ENCODE measurements around the gene CANX.
"Not testable (repeated sequence)": the region's sequence is repeated elsewhere in the genome, so short reads cannot be mapped to it uniquely, and the experiment has no call there.

CANX gene

GRCh38 chr5:179699616-179700237 is 960 bp downstream of the CANX start:
- no peak for DNase-seq (ENCODE audit: low read depth)

- DNase-seq (ENCODE audit: low read depth), result no peak
Observed at GRCh38 chr5:179700401-179700918, 1.7 kb downstream of the CANX start.

DNA sequence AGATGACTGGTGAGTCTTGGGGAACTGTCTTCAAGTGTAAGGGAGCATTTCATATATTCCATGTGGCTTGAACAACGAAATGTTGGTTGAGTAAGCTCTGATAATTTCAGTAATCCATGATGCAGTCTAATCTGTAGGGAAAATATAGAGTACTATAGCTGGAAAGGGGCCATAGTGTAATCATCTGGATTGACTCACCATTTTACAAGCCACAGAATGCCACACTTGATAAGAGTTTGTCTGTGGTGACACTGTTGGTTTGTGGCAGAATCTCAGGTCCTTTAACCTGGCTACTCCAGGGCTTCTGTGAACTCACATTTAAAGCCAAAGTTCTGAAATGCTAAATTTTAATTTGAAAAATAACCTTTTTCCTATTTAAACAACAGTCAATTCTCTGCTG is 17.5 kb downstream of the CANX start:
- no peak for DNase-seq (ENCODE audit: low read depth)

DNA sequence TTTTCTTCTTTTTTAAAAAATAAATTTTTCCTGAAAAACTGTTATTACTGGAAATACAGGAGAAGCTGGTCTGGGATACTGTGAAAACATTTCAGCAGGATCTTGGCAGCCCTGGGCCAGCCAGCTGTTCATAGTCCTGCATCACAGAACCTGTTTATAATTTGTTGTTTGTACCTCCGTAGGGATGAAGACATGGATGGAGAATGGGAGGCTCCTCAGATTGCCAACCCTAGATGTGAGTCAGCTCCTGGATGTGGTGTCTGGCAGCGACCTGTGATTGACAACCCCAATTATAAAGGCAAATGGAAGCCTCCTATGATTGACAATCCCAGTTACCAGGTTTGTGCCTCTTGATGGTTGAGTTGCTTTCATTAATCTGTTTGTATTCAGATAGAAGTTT is 21.5 kb downstream of the CANX start:
- DNase-seq (ENCODE audit: low read depth), result no peak

DNA sequence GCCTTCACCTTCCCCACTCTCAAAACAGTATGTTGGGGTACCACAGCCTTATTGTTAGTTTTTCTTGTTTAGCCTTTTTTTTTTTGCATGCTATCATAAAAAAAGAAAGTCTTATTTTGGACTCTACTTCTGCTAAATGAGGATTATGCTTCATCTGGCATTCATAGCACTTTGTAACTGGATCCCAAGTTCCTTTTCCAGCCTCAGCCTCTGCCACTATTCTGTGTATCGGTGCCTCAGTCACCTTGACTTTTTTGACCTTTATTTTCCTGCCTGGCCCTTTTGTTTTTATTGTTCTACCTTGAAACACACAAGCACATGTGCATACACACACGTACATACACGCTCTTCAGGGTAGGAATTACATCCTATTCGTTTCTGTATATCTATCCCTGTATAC is 25.4 kb downstream of the CANX start:
- no peak for DNase-seq (ENCODE audit: low read depth)

- no peak for DNase-seq (ENCODE audit: low read depth)
Observed at GRCh38 chr5:179727106-179727505, 28.3 kb downstream of the CANX start.

- no peak for DNase-seq (ENCODE audit: low read depth)
Observed at GRCh38 chr5:179729303-179729702, 30.5 kb downstream of the CANX start.

- no peak for DNase-seq (ENCODE audit: low read depth)
Observed at GRCh38 chr5:179729727-179730126, 31.0 kb downstream of the CANX start.

GRCh38 chr5:179730356-179730755 is 31.6 kb downstream of the CANX start:
- no peak for DNase-seq (ENCODE audit: low read depth)

- DNase-seq (ENCODE audit: low read depth), result no peak
Observed at GRCh38 chr5:179730852-179731251, 32.1 kb downstream of the CANX start.

DNA sequence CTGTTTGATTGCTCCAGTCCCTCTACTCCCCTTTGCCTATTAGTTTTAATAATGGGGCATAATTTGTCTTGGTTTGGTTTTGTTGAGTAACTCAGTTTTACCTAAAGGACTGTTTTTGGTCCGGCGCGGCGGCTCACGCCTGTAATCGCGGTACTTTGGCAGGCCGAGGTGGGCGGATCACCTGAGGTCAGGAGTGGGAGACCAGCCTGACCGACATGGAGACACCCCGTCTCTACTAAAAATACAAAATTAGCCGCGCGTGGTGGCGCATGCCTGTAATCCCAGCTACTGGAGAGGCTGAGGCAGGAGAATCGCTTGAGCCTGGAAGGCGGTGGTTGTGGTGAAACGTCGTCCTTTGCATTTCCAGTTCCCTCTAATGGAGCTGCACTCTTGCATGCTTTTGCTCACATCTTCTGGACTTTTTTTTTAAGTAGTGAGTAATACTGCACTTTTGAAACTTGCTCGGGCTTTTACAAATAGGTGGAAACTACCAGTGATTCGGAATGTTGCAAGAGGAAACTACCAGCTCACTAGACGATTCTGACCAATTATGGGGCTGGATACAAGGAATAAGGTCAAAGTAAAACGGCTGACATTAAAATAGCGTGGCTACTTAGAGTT is 33.1 kb downstream of the CANX start:
- DNase-seq (ENCODE audit: low read depth), result peak; percentile 9

DNA sequence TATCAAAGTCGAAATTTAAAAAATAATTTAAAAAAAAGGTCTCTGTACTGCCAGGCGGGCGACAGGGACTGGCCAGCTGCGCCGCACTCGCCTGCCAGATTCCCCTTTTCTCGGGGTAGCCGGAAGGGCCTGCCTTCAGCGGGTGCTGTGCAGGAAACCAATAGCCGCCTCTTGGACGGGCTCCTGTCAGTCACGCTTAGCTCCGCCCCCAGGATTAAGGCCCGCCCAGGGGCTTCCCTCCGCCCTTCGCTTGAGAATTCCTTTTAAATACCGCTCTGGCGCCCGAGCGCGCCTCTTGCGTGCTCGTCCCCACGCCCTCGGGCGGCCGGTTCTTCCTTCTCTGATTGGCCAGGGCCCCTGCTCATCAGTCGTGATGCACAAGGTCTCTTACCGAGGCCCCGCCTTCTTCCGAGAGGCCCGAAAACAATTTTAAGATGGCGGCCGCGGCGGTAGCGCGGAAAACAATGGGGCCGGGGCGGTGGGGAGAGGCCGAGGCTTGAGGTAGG is 33.7 kb downstream of the CANX start, which contains the start of gene MAML1:
MAML1 (plus strand) TSS at position 411 of the 506 bp plus-strand sequence. CDS start 291 bp downstream, outside the sequence.
- peak; percentile 99 for DNase-seq (ENCODE audit: low read depth)

DNA sequence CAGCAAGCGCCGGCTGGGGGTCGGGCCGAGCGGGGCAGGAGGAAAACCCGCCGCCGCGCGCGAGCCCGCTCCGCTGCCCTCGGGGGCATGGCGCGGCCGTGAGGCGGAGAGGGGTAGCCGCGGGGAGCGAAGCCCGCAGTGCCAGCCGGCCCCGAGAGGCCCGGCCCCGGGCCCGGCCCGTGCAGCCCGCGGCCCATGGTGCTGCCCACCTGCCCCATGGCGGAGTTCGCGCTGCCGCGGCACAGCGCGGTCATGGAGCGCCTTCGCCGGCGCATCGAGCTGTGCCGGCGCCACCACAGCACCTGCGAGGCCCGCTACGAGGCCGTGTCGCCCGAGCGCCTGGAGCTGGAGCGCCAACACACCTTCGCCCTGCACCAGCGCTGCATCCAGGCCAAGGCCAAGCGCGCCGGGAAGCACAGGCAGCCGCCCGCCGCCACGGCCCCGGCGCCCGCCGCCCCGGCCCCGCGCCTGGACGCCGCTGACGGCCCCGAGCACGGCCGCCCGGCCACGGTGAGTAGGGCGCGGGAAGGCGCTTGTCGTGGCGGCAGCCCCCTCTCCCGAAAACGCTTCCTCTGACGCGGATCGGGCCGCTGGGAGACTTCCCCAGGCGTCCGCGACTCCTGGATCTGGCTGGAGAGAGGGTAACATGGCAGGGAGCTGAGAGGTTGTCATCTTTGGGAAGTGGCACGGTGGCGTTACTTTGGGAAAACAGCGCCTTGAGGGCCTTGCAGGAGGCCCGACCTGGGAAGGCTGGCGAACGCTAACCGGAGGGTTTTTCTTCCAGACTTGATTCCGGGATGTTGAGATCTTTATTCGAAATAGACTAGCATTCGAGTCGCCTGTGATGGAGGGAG is 34.4 kb downstream of the CANX start:
- DNase-seq (ENCODE audit: low read depth), result peak; percentile 3

DNA sequence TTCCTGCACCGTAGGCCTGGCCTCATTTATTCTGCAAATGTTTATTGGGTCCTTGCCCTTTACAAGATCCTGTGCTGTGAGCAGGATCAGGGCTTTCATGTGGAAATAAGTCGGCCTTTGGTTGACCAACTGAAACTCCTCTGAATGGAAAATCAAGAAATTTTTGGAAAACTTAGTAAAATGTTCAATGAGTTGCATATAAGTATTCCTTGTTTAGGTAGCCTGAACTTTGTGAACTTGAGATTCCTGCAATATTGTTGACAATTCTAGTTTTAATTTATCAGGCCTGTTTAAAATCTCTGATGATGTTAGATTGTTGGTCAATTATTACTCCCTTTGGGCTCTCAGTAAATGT is 35.0 kb downstream of the CANX start:
- DNase-seq (ENCODE audit: low read depth), result no peak

DNA sequence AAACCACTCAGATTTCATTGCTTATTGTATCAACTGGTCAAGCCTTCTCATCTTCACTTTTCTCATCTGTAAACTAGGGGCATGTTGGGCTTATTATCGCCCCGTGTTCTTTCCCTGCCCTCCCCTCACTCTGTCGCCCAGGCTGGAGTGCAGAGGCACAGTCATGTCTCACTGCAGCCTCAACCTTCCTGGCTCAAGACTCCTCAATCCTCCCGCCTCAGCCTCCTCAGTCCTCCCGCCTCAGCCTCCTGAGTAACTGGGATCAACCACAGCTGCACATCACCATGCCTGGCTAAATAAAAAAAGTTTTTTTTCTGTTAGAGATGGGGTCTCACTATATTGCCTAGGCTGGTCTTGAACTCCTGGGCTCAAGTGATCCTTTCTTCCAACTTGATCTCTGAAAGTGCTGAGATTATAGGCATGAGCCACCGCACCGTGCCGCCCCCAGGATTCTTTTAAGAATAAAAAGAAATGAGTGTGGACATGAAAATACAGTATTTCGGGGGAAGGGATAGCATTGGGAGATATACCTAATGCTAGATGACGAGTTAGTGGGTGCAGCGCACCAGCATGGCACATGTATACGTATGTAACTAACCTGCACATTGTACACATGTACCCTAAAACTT is 35.9 kb downstream of the CANX start:
- no peak for DNase-seq (ENCODE audit: low read depth)

- DNase-seq (ENCODE audit: low read depth), result no peak
Observed at GRCh38 chr5:179738742-179739141, 40.0 kb downstream of the CANX start.

DNA sequence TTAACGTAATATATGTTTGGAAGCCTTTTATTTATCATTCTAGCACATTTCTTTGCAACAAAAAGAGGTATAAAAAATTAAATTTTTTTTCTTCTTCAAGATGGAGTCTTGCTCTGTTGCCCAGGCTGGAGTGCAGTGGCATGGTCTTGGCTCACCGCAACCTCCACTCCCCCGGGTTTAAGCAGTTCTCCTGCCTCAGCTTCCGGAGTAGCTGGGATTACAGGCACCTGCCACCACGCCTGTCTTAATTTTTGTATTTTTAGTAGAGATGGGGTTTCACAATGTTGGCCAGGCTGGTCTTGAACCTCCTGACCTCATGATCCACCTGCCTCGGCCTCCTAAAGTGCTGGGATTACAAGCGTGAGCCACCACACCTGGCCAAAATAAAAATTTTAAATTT is 45.3 kb downstream of the CANX start:
- not testable (repeated sequence) for DNase-seq (ENCODE audit: low read depth)

DNA sequence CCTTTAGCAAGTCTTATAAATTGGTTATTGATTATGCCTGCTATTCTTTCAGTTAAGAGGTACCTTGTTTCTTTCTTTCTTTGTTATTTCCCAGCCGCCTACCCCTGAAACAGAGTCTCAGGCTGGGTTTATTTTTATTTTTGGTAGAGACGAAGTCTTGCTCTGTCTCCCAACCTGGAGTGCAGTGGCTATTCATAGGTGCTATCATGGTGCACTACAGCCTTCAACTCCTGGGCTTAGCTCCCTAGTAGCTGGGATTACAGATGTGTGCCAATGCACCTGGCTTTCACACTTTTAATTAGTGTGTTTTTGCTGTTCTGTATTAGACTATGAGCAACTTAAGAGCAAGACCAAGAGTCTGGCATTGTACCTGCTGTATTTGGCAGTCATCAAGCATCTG is 48.1 kb downstream of the CANX start:
- no peak for DNase-seq (ENCODE audit: low read depth)

DNA sequence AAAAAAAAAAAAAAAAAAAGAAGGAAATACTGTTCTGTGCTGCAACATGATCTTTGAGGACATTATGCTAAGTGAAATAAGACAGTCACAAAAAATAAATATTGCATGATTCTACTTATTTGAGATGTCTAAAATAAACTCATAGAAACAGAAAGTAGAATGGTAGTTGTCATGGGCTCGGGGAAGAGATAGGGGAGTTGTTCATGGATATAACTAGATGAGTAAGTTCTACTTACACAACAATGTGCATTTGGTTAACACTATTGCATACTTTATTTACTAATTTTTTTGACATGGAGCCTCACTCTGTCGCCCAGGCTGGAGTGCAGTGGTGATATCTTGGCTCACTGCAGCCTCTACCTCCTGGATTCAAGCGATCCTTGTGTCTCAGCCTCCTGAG is 49.0 kb downstream of the CANX start:
- DNase-seq (ENCODE audit: low read depth), result no peak

DNA sequence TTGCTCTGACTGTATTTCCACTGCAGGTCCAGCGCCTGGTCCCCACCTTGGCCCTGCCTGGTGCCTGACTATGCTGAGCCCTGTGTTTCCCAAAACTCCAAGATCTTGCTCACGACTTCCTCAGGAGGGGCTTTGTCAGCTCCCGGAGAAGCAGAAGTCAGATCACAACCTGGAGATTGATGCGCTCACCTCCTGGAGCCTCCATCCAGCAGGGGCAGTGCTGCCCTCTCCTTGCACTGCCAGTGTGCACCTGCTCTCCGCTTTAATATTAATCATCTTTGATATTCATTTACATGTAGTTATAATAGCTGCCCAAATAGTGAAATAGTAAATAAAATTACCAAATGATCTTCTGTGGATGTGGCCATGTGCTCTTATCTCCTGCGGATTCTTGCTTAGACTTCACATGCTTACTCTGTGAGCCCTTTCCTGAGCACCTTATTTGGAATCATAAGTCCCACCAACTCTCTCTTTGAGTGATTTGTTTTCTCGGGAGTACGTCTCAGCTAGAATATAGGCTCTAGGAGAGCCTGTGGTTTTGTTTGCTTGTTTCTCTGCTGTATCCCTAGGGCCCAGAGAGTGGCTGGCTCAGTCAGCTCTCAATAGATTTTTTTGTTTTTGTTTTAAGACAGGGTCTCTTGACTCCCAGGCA is 51.2 kb downstream of the CANX start:
- DNase-seq (ENCODE audit: low read depth), result no peak

- no peak for DNase-seq (ENCODE audit: low read depth)
Observed at GRCh38 chr5:179753971-179754370, 55.2 kb downstream of the CANX start.

- DNase-seq (ENCODE audit: low read depth), result no peak
Observed at GRCh38 chr5:179755022-179755421, 56.3 kb downstream of the CANX start.

Data from stimulated activated CD8-positive, alpha-beta memory T cell treated with anti-CD3 and anti-CD28 coated beads, Interleukin-4, amount 100 ng/mL, for 24 hours (primary cell).